ENCODE measurements around the gene AQP11. TPM values are rescaled to one million over a fixed set of nuclear protein-coding genes. Genes with fewer than 3 reads are reported as not detected.
A peak's percentile ranks its signal among the peaks of the same experiment; 100 is the strongest.

AQP11 gene
- total and polyA plus RNA-seq, 2 donors (not counting 3 experiments of a cell fraction or from before 2014, with no cell fraction given): 0.22 to 0.55 TPM

DNA sequence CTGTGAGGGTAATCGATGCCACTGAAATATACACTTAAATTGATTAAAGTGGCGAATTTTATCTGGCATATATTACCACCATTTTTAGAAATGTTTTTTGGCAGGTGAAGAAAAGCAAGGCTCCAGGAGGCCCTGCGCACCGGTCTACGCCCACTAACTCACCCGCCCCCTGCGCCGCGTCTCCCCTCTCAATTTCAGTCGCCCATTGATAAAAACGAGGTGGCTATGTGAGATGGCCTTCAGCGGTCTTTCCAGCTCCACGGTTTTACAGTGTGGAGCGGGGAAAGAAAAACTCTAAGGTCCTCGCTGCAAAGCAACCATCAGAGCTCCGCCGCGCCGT lies 602 bp upstream of the AQP11 start:
- Histone ChIP-seq H3K79me2 (ENCODE audit: control insufficient read depth, insufficient read depth, low read length) (no peaks in the 10 kb centered on the region), H3K9me1 (replicated peaks; ENCODE audit: control insufficient read depth, extremely low read depth, insufficient read depth, low read length) (no peaks in the 10 kb centered on the region), H3K27ac (ENCODE audit: insufficient read depth, low read depth, low read length) (no peak overlapping the region), H3K4me1 (ENCODE audit: control insufficient read depth, extremely low read depth, insufficient read depth, low read length) (peaks cover 10% of the 10 kb centered on the region), H3K27me3 (ENCODE audit: control insufficient read depth in 2 of 2, insufficient read depth in 2 of 2, low read length in 2 of 2) (no peaks in the 10 kb centered on the region), H3K36me3 (ENCODE audit: control insufficient read depth in 2 of 2, extremely low read depth in 1 of 2, insufficient read depth in 2 of 2, low read length in 2 of 2) (no peaks in the 10 kb centered on the region), H3K4me2 (ENCODE audit: insufficient read depth, low read length) (peak overlapping the region; percentile 85), H4K20me1 (replicated peaks; ENCODE audit: control insufficient read depth, extremely low read depth, insufficient read depth, low read length) (no peaks in the 10 kb centered on the region), H2AFZ (ENCODE audit: low read depth, low read length) (peak overlapping the region; percentile 85), H3K4me3 (replicated peaks in 1 of 3; ENCODE audit: insufficient read depth in 1 of 3, low read depth in 1 of 3, low read length in 3 of 3) (peak overlapping the region; percentile 33 to 62 (median 51)), H3K9me3 (replicated peaks; ENCODE audit: control insufficient read depth, insufficient read depth, low read length) (no peaks in the 10 kb centered on the region), H3K9ac (replicated peaks; ENCODE audit: extremely low read depth, insufficient read depth, low read length) (peak overlapping the region; percentile 28)
- ChIA-PET POLR2A (no interaction called here), CTCF (interaction anchor here (0.7 to 2.1 kb wide), 2 partner anchors 13 to 394 kb away, joined by 3 to 9 read pairs; no protein-coding TSS in a partner anchor)
- DNase-seq (ENCODE audit: low read depth, low spot score) (no peak), FAIRE-seq (no peak)
- TF ChIP-seq JUN (IDR thresholded peaks at IDR 0.05; ENCODE audit: borderline replicate concordance, insufficient read depth, insufficient read length, low read depth) (no peak), POLR2AphosphoS5 (IDR thresholded peaks at IDR 0.05; ENCODE audit: insufficient read depth, low read depth, low read length) (no peak), MYC (IDR thresholded peaks at IDR 0.05; ENCODE audit: low read depth, low read length) (no peak), EZH2 (IDR thresholded peaks at IDR 0.05; ENCODE audit: borderline replicate concordance, low read depth, low read length, severe bottlenecking) (no peak), FOS (IDR thresholded peaks at IDR 0.05; ENCODE audit: borderline replicate concordance, insufficient read depth, low read length) (no peak), GATA2 (IDR thresholded peaks at IDR 0.05; ENCODE audit: insufficient read depth, insufficient read length, low read depth, low read length) (no peak), POLR2A (IDR thresholded peaks at IDR 0.05; ENCODE audit: low read depth, low read length) (no peak)
- TF ChIP-seq, protein P1, sequence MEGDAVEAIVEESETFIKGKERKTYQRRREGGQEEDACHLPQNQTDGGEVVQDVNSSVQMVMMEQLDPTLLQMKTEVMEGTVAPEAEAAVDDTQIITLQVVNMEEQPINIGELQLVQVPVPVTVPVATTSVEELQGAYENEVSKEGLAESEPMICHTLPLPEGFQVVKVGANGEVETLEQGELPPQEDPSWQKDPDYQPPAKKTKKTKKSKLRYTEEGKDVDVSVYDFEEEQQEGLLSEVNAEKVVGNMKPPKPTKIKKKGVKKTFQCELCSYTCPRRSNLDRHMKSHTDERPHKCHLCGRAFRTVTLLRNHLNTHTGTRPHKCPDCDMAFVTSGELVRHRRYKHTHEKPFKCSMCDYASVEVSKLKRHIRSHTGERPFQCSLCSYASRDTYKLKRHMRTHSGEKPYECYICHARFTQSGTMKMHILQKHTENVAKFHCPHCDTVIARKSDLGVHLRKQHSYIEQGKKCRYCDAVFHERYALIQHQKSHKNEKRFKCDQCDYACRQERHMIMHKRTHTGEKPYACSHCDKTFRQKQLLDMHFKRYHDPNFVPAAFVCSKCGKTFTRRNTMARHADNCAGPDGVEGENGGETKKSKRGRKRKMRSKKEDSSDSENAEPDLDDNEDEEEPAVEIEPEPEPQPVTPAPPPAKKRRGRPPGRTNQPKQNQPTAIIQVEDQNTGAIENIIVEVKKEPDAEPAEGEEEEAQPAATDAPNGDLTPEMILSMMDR (IDR thresholded peaks at IDR 0.05; ENCODE audit: extremely low read depth in 1 of 2, insufficient read depth in 1 of 2, low read depth in 1 of 2, low read length in 2 of 2): no peak
- TF ChIP-seq, protein P2, sequence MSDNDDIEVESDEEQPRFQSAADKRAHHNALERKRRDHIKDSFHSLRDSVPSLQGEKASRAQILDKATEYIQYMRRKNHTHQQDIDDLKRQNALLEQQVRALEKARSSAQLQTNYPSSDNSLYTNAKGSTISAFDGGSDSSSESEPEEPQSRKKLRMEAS (IDR thresholded peaks at IDR 0.05; ENCODE audit: insufficient read depth, insufficient read length): no peak
- intact Hi-C loops (cut with micrococcal nuclease): no loop called here
- BruUV-seq (replicated peaks): TSS peak; percentile 7
- dilution Hi-C loops (cut with MboI; ENCODE audit: extremely low pct_ligation_motif_present, low sequenced_read_pairs): no loop called here

All from endothelial cell of umbilical vein (primary cell).